Stimulated activated CD8-positive, alpha-beta memory T cell treated with anti-CD3 and anti-CD28 coated beads, Interleukin-12 subunit alpha, Interleukin-12 subunit beta, amount 100 ng/mL, for 1 hour (primary cell): ENCODE results near the gene PHOX2A.

ENCODE experiments used
- DNase-seq: peaks from one replicate; pipeline ENCODE4 v3.0.0-alpha.2; 2020; ENCODE audit warnings: low read depth

The PHOX2A gene

DNA sequence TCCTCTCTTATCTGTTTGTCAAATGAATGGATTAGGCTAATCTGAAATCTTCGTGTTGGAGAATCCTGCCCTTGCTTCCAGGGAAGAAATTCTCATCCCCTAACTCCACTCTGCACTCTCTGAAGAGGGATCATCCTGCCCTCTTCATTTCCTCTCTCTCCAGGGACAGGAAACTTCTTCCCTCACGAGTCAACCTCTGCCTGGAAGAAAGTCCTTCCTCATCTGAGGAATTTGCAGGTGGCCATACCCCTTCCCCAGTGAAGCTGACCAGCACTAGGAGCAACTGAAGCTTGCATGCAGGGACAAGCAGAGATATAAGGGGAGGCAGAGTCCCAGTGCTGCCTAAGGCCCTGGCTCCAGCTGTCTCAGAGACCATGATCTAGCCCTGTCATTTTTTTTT lies 3.6 kb upstream of the PHOX2A start:
- no peak for DNase-seq

DNA sequence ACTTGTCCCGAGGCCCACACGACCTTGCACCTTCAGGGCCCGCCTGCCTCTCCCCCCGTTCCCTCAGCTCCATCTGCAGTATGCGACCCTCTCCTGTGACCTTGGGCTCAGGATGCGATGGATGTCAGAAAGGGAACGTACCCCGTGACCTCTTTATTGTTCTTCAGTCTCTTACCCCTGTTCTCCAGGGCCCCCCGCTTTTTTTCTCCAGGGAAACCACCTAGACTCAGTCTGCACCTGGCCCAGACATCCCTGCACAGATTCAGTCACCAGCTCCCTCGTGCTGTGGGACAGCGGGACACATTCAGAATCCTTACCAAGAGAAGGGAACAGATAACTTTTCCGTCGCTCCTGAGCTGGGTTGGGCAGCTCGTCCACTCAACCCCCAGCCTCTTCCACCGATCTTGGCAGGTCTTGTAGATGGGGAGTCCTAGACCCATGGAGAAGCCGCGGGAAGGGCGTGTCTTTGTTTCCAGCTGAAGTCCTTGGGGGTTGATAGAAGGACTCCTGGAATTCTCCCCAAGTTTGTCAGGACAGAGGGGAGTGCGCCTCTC lies 1.4 kb upstream of the PHOX2A start:
- no peak for DNase-seq

DNA sequence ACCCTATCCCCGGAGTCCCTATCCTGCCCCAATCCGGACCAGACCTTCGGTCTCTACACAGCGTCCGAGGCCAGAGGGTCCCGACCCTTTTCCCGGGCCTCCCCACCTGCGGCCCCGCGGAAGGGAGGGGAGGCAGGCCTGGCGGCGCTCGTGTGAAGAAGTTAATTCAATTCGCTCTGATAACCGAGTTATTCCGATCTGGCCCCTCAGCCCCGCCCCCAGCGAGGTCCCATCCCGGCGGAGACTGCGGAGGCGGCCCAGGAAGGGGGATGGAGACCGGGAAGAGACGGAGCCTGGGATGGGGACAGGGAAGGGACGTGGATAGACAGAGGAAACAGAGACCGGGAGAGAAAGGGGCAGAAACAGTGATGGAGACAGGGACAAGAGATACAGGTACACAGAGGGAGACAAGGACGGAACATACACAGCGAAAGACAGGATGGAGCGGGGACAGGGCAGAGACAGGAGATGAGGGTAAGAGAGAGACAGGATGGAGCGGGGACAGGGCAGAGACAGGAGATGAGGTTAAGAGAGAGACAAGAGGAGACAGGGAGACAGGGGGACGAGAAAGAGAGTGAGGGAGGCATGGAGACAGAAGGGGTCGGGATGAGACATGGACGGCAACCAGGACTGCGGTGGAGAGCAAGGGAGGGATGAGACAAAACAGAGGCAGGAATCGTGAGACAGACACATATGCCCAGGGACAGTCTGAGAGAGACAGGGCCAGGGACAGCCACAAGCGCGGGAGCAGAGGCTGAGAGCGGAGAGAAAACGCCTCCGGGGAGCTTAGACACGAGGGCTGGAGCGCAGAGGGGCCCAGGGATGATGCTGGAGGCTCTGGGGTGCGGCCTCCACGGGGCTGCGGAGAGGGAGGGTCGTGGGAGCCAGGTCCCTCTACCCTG lies 636 bp upstream of the PHOX2A start:
- no peak for DNase-seq

DNA sequence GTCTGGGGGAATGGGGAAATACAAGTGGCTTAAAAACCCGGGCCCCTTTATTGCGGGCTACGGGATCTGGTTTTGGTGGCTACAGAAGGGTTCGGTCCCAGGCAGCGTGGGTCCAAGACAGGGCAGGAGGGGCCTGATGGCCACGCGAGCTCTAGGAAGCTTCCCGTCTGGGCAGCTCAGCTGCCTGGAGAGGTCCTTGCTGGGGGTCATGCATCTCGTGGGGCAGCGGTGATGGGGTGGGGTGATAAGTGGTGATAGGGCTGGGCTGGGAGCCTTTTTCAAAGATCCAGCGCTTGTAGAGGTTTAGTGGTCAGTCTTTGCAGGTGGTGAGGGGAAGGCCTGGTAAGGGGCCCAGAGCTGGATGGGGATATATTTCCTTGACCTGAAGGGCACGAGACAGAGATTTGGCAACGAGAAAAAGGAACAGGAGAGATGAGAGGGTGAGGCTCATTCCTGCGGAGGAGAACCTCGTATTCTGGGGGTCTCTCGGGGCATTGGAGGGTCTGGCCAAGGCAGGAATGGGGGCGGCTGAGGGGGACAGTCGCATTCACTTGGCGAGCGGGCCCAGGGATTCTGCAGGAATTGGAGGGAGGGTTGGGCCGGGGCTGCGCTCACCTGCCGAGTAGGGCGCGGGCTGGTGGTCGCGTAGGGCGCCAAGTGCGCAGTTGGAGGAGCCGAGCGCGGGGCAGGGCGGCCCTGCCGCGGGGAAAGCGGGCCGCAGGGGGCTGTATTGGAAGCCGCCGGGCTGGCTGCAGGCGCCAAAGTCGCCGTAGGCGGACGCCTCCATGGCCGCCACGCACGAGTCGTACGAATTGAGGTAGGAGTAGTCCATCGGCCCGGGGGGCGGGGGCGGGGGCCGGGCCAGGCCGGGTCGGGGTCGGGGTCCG lies 560 bp downstream of the PHOX2A start:
- no peak for DNase-seq

DNA sequence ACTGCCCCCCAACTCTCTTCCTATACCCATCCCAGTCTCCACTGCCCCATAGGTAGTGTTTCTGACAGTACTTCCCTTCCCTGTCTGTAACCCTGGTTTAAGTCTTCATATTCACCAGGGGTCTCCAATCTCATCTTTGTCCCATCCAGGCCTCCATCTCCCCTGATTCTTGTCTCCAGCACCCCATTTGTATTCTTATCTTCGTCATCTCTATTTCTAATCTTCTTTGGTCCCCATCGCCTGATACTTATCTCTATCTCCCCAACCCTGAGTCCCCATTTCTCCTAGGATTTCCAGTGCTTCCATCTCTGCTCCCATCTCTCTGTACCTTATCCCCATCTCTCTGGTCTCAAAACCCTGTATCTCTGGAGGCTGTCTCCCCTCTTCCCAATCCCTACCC lies 1.8 kb downstream of the PHOX2A start:
- no peak for DNase-seq

DNA sequence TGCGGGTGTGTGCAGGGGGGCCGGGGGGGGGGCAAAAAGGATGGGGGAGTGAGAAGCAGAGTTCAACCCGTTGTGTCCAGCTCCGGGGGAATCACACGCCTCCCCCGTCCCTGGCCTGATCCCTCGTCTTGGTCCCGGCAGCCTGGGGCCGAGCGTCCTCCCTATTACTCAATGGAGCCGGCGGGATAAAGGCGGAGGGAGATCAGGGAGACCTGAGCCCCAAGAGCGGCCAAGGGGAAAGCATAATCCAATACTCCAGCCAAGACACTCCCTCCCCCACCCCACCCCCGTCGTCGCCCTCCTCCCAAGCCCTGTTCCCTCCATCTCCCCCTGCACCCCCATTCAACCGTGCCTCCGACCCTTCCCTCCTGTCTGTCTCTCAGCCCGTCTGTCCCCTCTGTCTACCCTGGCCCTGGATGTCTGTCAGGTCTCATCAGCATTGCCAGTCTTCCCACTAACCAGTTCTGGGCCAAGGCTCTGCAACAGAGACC lies 2.6 kb downstream of the PHOX2A start:
- DNase-seq = no peak

DNA sequence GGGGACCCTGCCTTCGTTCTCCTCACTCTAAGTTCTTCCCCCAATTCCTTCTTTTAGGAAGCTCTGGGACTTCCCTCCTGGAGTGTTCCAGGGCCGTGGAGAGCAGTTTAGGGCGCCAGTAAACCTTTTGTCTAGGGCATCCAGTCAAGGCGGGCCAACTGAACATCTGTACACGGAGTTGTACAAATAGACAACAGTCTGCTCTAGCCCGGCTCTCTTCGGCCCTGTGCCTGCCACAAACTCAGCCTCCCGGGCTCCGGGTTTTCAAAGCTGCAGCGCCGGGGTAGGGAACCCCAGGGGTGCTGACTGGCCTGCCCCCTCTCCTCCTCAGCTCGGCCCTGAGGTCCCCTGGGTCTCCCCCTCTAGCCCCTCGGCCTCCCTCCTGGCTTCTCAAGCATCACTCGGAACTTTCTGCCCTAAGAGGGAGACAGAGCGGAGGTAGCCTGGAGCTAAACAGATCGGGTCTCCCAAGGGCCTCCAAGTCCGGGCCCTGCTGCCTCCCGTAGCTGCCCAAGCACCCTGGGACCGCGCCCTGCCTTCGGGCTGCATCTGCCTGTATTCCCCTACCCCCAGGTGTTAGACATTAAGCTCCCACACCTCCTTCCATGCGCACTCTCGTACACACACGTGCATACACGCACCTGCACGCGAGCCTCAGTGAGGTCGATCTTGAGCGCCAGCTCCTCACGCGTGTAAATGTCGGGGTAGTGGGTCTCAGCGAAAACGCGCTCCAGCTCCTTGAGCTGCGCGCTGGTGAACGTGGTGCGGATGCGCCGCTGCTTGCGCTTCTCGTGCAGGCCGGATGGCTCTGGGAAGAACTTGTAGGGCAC lies 3.3 kb downstream of the PHOX2A start:
- no peak for DNase-seq

DNA sequence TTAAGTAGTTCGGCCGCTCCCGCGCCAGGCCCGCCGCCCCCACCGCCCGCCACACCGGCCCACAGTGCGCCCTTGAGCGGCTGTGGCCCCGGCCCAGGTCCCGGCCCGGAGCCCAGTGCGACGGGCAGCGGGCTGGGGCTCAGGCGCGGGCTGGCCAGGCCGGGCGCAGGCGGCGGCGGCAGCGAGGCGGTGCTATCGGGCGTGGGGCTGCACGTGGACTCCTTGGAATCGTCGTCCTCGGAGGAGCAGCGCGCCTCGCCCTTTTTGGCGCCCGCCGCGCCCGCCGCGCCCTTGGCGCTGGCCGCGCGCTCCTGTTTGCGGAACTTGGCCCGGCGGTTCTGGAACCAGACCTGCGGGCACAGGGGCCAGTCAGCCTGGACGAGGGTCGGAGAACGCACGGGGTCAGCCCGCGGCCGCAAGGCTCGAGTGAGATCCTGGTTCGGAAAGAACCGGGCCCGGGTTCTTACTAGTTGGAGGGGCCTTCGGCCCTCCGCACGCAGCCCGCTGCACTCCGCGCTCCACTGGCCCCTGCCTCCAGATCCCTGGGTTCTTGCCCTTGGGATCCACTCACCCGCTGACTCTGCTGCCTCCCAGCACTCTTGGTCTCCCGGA lies 4.0 kb downstream of the PHOX2A start:
- no peak for DNase-seq

DNA sequence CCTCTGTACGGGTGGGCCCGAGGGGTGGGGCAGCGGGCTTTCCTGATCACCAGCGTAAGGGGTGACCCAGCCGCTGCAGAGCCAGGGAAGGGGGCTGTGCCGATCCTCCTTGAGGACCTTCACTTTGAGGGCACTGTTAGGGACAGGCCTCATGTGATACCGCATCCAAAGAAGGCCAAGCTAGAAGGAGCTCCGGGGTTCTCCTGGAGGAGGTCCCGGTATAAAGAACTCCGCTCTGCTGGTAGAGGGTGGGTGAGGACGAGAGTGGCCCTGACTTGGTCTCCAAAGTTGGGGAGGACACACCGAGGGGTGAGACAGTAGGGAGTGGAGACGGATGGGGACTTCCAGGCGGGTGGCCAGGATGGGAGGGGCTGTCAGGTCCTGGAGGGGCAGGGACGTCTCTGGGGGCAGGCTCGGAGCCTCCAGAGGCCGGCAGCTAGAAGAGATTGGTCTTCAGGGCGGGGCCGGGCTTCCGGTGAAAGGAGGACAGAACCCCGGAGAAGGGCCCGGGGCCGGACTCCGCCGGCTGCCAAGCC lies 4.6 kb downstream of the PHOX2A start:
- no peak for DNase-seq

DNA sequence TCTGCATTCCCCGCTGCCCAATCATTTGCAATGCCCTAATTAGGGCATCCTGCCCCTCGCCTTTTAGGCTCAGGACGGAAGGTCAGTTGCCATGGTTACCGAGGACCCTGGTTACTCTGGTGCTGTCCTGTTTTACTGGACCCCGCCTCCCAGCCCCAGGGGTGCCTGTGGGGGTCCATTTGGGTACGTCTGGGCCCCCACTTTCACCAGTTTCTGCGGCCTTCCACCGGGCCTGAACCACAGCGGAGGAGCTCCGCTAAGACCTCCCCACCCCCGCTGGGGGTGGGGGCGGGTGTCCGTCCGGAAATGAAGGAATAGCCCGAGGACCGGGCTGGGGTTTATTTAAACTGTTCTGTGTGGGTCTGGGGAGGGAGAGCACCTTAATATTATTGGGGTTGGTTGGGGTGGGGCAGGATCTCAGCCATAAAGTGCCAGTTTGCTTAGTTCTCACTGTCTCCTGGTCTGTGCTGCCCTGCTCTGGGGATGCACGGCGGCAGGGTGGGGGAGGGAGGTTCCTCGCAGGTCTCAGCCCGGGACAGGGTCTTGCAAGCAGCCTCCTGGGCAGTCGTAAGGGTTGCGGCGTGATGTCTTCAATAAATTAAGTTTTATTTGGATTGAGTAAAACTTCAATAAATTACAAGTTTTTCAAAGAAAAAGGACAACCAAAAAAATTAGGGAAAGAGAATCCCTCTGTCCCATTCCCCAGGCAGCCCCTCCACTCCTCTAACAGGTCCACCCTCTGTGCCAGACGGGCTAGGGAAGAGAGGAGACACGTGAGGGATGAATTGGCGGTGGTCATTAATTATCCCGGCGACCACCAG lies 5.3 kb downstream of the PHOX2A start:
- DNase-seq = no peak

DNA sequence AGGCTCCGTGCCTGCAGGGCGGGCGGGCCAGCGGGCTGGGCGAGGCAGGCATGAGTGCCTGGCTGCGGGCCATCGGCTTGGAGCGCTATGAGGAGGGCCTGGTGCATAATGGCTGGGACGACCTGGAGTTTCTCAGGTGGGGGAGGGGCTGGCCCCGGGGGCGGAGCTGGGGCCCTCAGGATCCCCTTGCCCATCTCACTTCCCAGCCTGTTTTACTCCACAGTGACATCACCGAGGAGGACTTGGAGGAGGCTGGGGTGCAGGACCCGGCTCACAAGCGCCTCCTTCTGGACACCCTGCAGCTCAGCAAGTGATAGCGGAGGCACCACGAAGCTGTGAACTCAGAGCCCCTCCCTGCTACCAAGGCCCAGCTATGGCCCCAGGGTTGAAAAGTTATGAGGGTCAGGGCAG lies 5.9 kb downstream of the PHOX2A start:
- DNase-seq = no peak

DNA sequence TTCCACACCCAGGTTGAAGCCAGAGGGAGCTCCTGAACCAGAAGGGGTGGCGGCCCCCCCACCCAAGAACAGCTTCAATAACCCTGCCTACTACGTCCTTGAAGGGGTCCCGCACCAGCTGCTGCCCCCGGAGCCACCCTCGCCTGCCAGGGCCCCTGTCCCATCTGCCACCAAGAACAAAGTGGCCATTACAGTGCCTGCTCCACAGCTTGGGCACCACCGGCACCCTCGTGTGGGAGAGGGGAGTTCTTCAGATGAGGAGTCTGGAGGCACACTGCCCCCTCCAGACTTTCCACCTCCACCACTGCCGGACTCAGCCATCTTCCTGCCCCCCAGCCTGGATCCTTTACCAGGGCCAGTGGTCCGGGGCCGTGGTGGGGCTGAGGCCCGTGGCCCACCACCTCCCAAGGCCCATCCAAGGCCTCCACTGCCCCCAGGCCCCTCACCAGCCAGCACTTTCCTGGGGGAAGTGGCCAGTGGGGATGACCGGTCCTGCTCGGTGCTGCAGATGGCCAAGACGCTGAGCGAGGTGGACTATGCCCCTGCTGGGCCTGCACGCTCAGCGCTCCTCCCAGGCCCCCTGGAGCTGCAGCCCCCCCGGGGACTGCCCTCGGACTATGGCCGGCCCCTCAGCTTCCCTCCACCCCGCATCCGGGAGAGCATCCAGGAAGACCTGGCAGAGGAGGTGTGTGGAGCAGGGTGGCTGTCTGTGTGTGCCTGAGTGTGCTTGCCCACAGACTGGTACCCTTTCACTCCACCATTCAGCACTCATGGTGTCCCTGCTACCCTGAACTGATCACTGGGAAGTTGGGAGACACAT lies 6.7 kb downstream of the PHOX2A start:
- no peak for DNase-seq

DNA sequence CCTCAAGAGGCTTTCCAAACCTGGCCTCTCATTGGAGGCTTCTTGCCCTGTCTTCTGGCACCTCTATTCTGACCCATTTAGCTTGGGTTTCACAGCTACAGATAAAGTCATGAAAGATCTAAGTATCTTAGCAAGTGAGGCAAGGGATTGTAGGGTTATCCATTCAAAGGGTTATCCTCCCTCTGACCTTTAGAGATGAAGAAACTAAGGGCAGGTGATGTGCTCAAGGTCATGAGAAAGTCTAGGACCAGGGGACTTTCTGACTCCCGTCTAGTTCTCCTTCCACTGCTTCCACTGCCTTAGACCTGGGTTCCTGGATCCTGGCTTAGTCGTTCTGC lies 7.2 kb downstream of the PHOX2A start:
- DNase-seq = no peak

DNA sequence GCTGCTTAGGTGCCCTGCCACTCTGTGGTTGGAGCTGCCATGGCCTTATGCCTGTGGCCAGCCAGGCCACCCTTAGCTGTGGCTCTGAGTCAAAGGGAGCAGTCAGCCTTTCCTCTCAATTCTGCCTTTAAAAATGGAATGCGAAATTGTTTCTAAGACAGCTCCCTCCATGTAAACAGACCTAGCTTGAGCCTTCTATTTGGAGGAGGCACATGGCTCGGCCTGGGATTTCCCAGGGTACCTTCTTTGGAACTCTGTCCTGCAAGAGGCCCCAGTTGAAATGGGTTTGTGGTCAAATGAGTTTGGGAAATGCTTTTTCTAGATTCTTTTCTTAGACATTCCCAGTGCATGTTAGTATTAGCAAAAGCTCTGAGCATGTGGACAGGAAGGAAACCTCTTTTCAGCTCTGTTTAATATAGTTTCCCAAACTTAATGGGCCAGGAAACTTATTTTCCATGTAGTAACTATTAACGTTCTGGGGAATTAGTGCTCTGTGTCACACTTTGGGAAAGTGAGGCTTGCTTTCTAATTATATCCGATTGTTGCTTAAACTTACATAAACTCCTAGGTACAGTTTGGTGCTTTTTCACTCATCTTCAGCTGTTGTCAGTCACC lies 7.8 kb downstream of the PHOX2A start:
- DNase-seq = no peak

DNA sequence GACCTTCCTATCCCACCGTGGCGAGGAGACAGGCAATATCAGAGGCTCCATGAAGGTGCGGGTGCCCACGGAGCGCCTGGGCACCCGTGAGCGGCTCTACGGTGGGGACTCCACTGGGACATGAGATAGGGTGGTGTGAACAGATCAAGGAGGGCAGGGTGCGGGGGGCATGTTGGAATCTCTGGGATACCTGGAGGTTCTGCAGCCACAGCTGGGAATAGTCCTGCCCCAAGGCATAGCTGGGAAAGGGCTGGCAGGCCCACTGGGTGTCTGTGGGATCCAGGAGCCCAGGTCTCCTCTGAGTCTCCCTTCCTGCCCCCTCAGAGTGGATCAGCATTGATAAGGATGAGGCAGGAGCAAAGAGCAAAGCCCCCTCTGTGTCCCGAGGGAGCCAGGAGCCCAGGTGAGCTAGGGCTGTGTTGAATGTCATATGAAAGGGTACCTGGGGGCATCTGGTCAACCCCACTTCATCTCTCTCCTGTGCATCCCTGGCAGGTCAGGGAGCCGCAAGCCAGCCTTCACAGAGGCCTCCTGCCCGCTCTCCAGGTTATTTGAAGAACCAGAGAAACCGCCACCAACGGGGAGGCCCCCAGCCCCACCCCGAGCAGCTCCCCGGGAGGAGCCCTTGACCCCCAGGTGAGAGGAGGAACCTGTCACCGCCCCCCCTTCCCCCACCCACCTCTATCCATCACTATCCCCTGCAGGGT lies 8.5 kb downstream of the PHOX2A start:
- DNase-seq = no peak

DNA sequence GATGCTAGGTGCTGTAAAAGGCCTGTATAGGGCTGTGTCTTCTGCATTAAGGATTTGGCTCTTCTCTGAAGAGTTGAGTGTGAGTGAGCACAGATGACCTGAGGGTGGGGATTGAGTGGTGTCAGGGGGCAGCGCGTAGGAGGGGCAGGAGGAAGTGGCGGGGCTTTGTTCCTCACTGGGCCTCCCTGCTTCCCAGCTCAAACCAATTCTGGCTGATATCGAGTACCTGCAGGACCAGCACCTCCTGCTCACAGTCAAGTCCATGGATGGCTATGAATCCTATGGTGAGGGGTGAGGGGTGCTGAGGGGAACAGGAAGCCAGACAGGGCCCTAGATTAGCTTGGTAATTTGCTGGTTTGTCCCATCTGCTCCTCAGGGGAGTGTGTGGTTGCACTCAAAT lies 9.1 kb downstream of the PHOX2A start:
- DNase-seq = no peak

DNA sequence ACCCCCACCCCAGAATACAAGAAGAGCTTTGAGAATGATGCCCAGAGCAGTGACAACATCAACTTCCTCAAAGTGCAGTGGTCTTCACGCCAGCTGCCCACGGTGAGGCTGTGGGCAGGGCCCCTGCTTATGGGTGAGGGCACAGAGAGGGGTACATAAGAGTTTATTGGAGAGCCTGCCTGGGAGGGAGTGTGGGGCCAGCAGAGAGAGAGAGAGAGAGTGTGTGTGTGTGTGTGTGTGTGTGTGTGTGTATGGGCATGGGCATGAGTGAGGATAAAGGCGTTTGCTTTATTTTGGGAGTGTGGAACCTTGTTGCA lies 9.5 kb downstream of the PHOX2A start:
- no peak for DNase-seq

DNA sequence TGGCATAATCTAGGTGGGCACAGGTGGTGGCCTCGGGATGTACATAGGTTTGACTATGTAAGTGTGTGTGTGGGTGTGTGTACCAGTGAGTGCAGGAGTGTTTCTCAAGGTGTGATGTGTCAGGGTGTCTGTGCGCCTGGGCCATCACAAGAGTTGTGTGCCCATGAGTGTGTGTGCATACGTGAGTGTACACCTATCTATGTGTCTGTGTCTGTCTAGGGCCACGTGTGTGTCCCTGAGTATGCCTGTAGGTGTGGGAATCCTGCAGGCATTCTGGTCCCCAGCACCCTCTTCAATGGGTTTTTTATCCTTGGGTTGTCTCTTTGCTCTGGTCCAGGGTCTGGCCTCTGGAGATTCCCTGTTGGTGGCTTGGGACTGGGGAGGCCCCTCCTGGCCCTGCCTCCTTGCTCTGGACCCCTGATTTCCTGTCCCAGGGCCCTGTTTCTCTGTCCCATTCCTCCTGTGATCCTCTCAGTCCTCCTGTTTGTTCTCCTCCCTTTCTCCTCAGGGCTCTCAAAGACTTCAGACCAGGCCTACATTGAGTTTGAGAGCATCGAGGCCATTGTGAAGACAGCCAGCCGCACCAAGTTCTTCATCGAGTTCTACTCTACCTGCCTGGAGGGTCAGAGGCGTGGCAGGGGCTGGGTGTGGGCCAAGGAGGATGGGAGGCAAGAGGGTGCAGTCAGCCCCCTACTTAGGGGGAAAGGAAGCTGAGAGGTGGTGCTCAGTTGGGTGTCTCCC lies 10.0 kb downstream of the PHOX2A start:
- no peak for DNase-seq
